Keratinocyte (primary cell): ENCODE results near the gene KLRD1. TPM values are rescaled to one million over a fixed set of nuclear protein-coding genes. Genes with fewer than 3 reads are reported as not detected.

Experiments used
- DNase-seq: peaks from one replicate; pipeline ENCODE4 v3.0.0-alpha.2; 2011; ENCODE audit warnings: low read depth, missing footprints, low spot score
- FAIRE-seq: peaks from 2 replicates; lab custom pipeline; 2011; peaks lifted over from hg19 to GRCh38; lab: Jason Lieb, UNC
- H2AFZ ChIP-seq: 2 replicates; pipeline ENCODE4 v1.6.0; 2012; ENCODE audit warnings: low read length, control low read depth, inconsistent platforms; ENCODE audit not compliant: control insufficient read depth
- H3K27ac ChIP-seq: 2 replicates; pipeline ENCODE4 v1.5.1; 2011; ENCODE audit warnings: low read length; ENCODE audit not compliant: control insufficient read depth, insufficient read depth
- H3K27me3 ChIP-seq: 3 replicates; pipeline ENCODE4 v1.6.0; 2011; ENCODE audit warnings: low read length; ENCODE audit not compliant: control insufficient read depth, insufficient read depth; ENCODE audit errors: extremely low read depth
- H3K36me3 ChIP-seq, 2 experiments: 2 replicates in 1 of 2; 3 replicates in 1 of 2; pipeline ENCODE4 v1.5.1; 2011; ENCODE audit warnings: low read length in 2 of 2, mild to moderate bottlenecking in 1 of 2; ENCODE audit not compliant: control insufficient read depth in 2 of 2, insufficient read depth in 2 of 2; ENCODE audit errors: extremely low read depth in 1 of 2
- H3K4me1 ChIP-seq: 3 replicates; pipeline ENCODE4 v1.5.1; 2011; ENCODE audit warnings: low read length; ENCODE audit not compliant: control insufficient read depth, insufficient read depth; ENCODE audit errors: extremely low read depth
- H3K4me2 ChIP-seq: 3 replicates; pipeline ENCODE4 v1.6.0; 2011; ENCODE audit warnings: low read depth, low read length; ENCODE audit not compliant: control insufficient read depth, insufficient read depth; ENCODE audit errors: extremely low read depth
- H3K4me3 ChIP-seq, 3 experiments: fragments of 200-600 bp in 1 of 3; sonication (generic) in 1 of 3; 2 replicates in 2 of 3; 3 replicates in 1 of 3; pipeline ENCODE4 v1.5.1; 2011 to 2016; ENCODE audit warnings: low read length in 3 of 3, mild to moderate bottlenecking in 3 of 3, control low read depth in 2 of 3, inconsistent platforms in 1 of 3, low read depth in 1 of 3, mixed read lengths in 1 of 3, mixed run types in 1 of 3, moderate library complexity in 1 of 3; ENCODE audit not compliant: control insufficient read depth in 2 of 3, insufficient read depth in 2 of 3; ENCODE audit errors: extremely low read depth in 1 of 3
- H3K79me2 ChIP-seq: 2 replicates; pipeline ENCODE4 v1.6.0; 2012; ENCODE audit warnings: low read length; ENCODE audit not compliant: control insufficient read depth, insufficient read depth
- H3K9ac ChIP-seq: 3 replicates; pipeline ENCODE4 v1.6.0; 2011; ENCODE audit warnings: low read length; ENCODE audit not compliant: control insufficient read depth, insufficient read depth; ENCODE audit errors: extremely low read depth
- H3K9me1 ChIP-seq: 3 replicates; pipeline ENCODE4 v1.6.0; 2011; ENCODE audit warnings: low read length; ENCODE audit not compliant: control insufficient read depth, insufficient read depth; ENCODE audit errors: extremely low read depth
- H3K9me3 ChIP-seq: 2 replicates; pipeline ENCODE4 v1.5.1; 2012; ENCODE audit warnings: low read depth, low read length; ENCODE audit not compliant: control insufficient read depth
- H4K20me1 ChIP-seq: 3 replicates; pipeline ENCODE4 v1.6.0; 2011; ENCODE audit warnings: low read length; ENCODE audit not compliant: control insufficient read depth, insufficient read depth; ENCODE audit errors: extremely low read depth
- EZH2 ChIP-seq: IDR thresholded peaks from one replicate; pipeline ENCODE4 v1.6.1; 2012; ENCODE audit warnings: inconsistent platforms, mild to moderate bottlenecking, low read length, moderate library complexity
- dilution Hi-C: fragments of 300-500 bp; cut with MboI; formaldehyde crosslinking; loops from one replicate; pipeline ENCODE4 v1.7.0; 2020; ENCODE audit warnings: low sequenced_read_pairs; ENCODE audit not compliant: extremely low pct_ligation_motif_present
- polyA plus RNA-seq, 5 experiments: library from polyadenylated mRNA; depleted of rRNA in 3 of 5; stranded (reverse) in 3 of 5; stranded (forward) in 1 of 5; unstranded in 1 of 5; fragments of >200 nt; gene quantifications; 1 replicate in 1 of 5; 2 replicates in 3 of 5; 3 replicates in 1 of 5; pipeline versions ENCODE4 v1.2.1 to v1.2.3, GENCODE V29; 2011 to 2012; ENCODE audit warnings: missing spikeins in 2 of 5, low read depth in 1 of 5, low replicate concordance in 1 of 5
- TF ChIP-seq, protein P1 (sequence below), 3 experiments: IDR thresholded peaks in 1 of 3; conservative IDR thresholded peaks in 1 of 3; optimal IDR thresholded peaks in 1 of 3; 2 replicates in 2 of 3; 3 replicates in 1 of 3; pipeline versions ENCODE3 to v1.5.1; 2011; ENCODE audit warnings: low read length in 3 of 3, mild to moderate bottlenecking in 3 of 3, moderate library complexity in 2 of 3, control low read depth in 1 of 3, inconsistent platforms in 1 of 3; ENCODE audit not compliant: insufficient read depth in 2 of 3; ENCODE audit errors: extremely low read depth in 1 of 3

The KLRD1 gene
- polyA plus RNA-seq, 1 donor (not counting 4 experiments of a cell fraction or from before 2014, with no cell fraction given) = under 0.01 TPM

DNA sequence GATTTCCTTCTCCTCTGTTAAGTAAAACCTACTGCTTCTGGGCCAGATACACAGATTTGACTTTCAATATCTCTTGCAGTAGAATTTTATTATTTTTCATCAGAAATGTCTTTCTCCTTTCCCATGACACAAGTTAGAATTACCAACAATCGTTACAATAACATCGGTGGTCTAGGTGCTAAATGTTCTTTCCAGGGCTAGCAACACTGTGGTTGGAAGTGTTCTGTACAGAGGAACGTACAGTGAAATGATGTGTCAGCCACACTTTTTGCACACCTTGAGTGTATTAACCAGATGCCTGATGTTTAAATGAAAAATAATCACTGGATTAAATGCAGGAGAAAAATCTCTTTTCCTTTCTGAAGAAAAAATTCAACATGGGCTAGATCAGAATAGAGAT lies 27.7 kb upstream of the KLRD1 start:
- FAIRE-seq = no peak
- Histone ChIP-seq H3K9me3 (no peaks in the 10 kb centered on the region), H3K4me3 (no peak overlapping the region), H3K79me2 (no peaks in the 10 kb centered on the region), H3K4me2 (no peak overlapping the region), H3K27ac (no peak overlapping the region), H4K20me1 (no peaks in the 10 kb centered on the region), H3K4me1 (no peaks in the 10 kb centered on the region), H3K9me1 (no peaks in the 10 kb centered on the region), H3K9ac (no peak overlapping the region), H3K36me3 (no peaks in the 10 kb centered on the region), H2AFZ (no peak overlapping the region), H3K27me3 (peaks cover 4% of the 10 kb centered on the region)
- dilution Hi-C loops = no loop called here
- no peak for TF ChIP-seq EZH2
- no peak for DNase-seq

DNA sequence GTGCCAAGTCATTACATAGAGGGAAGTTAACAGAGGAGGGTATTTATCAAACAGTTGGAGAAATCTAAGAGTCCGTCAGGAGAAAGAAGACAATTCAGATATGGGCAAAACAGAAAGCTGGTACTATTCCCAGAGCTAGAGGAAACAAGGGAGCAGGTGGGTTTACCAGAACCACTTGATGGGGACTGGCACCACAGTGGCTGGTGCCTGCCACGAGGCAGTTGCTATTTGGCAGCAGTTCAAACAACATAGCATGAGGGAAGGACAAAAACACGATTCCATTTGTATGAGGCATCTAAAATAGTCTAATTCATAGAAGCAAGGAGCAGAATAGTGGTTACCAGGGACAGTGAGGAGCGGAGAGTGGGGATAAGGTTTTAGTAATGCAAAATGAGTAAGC lies 24.6 kb upstream of the KLRD1 start:
- H3K4me1 ChIP-seq = no peaks in the 10 kb centered on the region
- H3K9me3 ChIP-seq = no peaks in the 10 kb centered on the region
- peaks cover 4% of the 10 kb centered on the region for H3K27me3 ChIP-seq
- no peak for FAIRE-seq
- H3K9me1 ChIP-seq = no peaks in the 10 kb centered on the region
- no peak for DNase-seq
- no peaks in the 10 kb centered on the region for H4K20me1 ChIP-seq
- H2AFZ ChIP-seq = no peak overlapping the region
- no peak overlapping the region for H3K27ac ChIP-seq
- H3K4me2 ChIP-seq = no peak overlapping the region
- H3K36me3 ChIP-seq = no peaks in the 10 kb centered on the region
- no peak overlapping the region for H3K9ac ChIP-seq
- no peak for TF ChIP-seq EZH2
- TF ChIP-seq, protein P1, sequence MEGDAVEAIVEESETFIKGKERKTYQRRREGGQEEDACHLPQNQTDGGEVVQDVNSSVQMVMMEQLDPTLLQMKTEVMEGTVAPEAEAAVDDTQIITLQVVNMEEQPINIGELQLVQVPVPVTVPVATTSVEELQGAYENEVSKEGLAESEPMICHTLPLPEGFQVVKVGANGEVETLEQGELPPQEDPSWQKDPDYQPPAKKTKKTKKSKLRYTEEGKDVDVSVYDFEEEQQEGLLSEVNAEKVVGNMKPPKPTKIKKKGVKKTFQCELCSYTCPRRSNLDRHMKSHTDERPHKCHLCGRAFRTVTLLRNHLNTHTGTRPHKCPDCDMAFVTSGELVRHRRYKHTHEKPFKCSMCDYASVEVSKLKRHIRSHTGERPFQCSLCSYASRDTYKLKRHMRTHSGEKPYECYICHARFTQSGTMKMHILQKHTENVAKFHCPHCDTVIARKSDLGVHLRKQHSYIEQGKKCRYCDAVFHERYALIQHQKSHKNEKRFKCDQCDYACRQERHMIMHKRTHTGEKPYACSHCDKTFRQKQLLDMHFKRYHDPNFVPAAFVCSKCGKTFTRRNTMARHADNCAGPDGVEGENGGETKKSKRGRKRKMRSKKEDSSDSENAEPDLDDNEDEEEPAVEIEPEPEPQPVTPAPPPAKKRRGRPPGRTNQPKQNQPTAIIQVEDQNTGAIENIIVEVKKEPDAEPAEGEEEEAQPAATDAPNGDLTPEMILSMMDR (optimal IDR thresholded peaks at IDR 0.05 in 1 of 3, IDR thresholded peaks at IDR 0.05 in 1 of 3, conservative IDR thresholded peaks at IDR 0.05 in 1 of 3; ENCODE audit: extremely low read depth in 1 of 3, insufficient read depth in 2 of 3, low read length in 3 of 3) = no peak
- H3K79me2 ChIP-seq = no peaks in the 10 kb centered on the region
- no peak overlapping the region for H3K4me3 ChIP-seq
- dilution Hi-C loops = no loop called here

DNA sequence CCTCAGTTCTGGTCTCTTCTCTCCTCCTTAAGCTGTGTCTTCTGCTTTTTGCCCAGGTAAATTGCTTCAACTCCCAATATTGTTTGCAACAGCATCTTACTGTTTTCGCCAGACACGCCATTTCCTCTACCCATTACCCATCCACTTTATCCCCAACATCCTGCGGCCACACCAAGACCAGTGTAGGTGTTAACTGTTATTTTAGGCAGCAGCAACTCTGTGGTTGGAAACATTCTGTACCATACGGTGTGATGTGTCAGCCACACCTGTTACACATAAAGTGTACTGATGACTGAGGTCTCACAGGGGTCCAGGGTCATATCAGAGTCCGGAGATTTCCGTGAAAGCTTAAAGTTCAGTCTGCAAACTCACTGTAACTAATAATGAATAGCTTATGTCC lies 21.8 kb upstream of the KLRD1 start:
- TF ChIP-seq EZH2 = no peak
- TF ChIP-seq, protein P1 (optimal IDR thresholded peaks at IDR 0.05 in 1 of 3, IDR thresholded peaks at IDR 0.05 in 1 of 3, conservative IDR thresholded peaks at IDR 0.05 in 1 of 3; ENCODE audit: extremely low read depth in 1 of 3, insufficient read depth in 2 of 3, low read length in 3 of 3) = no peak
- Histone ChIP-seq H3K4me1 (no peaks in the 10 kb centered on the region), H3K9me3 (no peaks in the 10 kb centered on the region), H3K9me1 (no peaks in the 10 kb centered on the region), H3K36me3 (no peaks in the 10 kb centered on the region), H3K27me3 (no peaks in the 10 kb centered on the region), H3K9ac (no peak overlapping the region), H3K79me2 (no peaks in the 10 kb centered on the region), H3K27ac (no peak overlapping the region), H2AFZ (no peak overlapping the region), H4K20me1 (no peaks in the 10 kb centered on the region), H3K4me2 (no peak overlapping the region), H3K4me3 (no peak overlapping the region)
- dilution Hi-C loops = no loop called here
- no peak for FAIRE-seq
- DNase-seq = no peak
